HG03457 (cell line): ENCODE results near the gene GPT2.
A peak's percentile ranks its signal among the peaks of the same experiment; 100 is the strongest.
"Not testable (repeated sequence)": the region's sequence is repeated elsewhere in the genome, so short reads cannot be mapped to it uniquely, and the experiment has no call there.

ENCODE experiments used
- ATAC-seq: cut with Tn5 transposase; IDR thresholded peaks from one replicate; pipeline ENCODE4 v1.9.1; 2021; ENCODE audit warnings: moderate number of reproducible peaks; ENCODE audit not compliant: unreplicated experiment

GPT2 gene

DNA sequence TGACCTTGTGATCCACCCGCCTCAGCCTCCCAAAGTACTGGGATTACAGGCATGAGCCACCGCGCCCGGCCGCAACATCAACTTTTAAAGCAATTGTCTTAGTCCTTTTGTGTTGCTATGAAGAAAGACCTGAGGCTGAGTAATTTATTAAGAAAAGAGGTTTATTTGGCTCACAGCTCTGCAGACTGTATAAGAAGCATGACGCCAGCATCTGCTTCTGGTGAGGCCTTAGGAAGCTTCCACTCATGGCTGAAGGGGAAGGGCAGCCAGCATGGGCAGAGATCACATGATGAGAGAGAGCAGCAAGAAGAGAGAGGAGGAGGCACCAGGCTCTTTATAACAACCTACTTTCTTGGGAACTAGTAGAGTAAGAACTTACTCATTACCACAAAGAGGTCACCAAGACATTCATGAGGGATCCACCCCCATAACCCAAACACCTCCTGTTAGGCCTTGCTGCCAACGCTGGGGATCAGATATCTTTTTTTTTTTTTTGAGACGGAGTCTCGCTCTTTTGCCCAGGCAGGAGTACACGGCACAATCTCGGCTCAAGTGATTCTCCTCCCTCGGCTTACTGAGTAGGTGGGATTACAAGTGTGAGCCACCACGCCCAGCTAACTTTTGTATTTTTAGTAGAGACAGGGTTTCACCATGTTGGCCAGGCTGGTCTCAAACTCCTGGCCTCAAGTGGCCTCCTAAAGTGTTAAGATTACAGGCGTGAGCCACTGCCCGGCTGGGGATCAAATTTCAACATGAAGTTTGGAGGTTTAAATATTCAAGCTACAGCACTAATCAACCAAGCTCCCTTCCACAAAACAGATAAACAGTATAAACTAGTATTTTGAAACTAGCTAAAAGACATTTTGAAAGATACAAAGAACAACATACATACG lies 21.4 kb upstream of the GPT2 start:
- ATAC-seq = no peak

DNA sequence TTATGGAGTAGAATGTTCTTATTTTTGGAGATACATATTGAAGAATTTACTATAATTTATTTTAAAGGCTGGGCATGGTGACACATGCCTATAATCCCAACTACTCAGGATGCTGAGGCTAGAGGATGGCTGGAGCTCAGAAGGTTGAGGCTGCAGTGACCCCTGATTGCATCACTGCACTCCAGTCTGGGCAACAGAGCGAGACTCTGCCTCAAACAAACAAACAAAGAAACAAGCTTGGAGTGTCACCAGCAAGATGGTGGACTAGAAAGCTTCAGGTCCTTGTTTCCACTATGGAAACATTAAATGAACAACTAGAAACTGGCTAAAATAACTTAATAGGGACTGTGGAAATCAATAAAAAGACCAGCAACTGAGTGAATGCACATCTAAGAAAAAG lies 17.9 kb upstream of the GPT2 start:
- ATAC-seq = no peak

DNA sequence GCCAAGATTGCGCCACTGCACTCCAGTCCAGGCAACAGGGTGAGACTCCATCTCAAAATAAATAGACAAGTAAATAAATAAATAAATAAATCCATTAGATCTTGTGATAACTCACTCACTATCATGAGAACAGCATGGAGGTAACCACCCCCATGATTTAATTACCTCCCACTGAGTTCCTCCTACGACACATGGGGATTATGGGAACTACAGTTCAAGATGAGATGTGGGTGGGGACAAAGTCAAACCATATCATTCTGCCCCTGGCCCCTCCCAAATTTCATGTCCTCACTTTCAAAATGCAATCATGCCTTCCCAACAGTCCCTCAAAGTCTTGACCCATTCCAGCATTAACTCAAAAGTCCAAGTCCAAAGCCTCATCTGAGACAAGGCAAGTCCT lies 16.7 kb upstream of the GPT2 start:
- not testable (repeated sequence) for ATAC-seq

DNA sequence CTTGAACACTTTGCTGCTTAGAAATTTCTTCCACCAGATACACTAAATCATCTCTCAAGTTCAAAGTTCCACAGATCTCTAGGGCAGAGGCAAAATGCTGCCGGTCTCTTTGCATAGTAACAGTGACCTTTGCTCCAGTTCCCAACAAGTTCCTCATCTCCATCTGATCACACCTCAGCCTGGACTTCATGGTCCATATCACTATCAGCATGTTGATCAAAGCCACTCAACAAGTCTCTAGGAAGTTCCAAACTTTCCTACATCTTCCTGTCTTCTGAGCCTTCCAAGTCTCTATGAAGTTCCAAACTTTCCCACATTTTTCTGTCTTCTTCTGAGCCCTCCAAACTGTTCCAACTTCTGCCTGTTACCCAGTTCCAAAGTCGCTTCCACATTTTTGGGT lies 15.3 kb upstream of the GPT2 start:
- ATAC-seq = not testable (repeated sequence)

DNA sequence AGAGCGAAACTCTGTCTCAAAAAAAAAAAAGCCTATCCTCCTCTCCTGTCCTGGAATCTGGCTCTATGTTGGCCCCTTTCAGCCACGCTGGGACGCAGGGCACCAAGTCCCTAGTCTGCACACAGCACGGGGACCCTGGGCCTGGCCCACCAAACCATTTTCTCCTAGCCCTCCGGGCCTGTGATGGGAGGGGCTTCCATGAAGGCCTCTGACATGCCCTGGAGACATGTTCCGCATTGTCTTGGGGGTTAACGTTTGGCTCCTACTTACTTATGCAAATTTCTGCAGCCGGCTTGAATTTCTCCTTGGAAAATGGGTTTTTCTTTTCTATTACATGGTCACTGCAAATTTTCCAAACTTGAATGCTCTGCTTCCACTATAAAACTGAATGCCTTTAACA lies 12.6 kb upstream of the GPT2 start:
- no peak for ATAC-seq

DNA sequence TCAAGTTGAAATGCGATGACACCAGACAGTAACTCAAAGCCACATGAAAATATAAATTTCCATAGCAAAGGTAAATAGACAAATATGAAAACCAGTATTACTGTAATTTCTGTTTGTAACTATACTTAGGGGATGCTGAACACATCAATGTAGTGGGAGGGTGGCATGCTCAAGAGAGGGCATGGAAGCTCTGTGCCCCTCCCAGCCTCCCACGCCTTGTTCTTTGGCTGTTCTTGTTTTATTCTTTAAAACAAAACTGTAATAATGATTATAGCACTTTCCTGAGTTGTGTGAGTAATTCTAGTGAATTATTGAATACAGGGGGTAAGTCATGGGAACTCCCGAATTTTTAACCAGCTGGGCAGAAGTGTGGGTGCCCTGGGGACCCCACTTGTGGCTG lies 11.0 kb upstream of the GPT2 start:
- ATAC-seq = no peak

DNA sequence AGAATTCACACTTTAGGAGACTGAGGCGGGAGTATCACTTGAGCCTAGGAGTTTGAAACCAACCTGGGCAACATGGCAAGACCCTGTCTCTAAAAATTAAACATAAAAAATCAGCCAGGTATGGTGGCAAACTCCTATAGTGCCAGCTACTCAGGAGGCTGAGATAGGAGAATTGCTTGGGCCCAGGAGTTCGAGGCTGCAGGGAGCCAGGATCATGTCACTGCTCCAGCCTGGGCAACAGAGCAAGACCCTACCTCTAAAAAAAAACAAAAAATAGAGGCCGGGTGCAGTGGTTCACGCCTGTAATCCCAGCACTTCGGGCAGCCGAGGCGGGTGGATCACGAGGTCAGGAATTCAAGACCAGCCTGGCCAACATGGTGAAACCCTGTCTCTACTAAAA lies 8.9 kb upstream of the GPT2 start:
- no peak for ATAC-seq

DNA sequence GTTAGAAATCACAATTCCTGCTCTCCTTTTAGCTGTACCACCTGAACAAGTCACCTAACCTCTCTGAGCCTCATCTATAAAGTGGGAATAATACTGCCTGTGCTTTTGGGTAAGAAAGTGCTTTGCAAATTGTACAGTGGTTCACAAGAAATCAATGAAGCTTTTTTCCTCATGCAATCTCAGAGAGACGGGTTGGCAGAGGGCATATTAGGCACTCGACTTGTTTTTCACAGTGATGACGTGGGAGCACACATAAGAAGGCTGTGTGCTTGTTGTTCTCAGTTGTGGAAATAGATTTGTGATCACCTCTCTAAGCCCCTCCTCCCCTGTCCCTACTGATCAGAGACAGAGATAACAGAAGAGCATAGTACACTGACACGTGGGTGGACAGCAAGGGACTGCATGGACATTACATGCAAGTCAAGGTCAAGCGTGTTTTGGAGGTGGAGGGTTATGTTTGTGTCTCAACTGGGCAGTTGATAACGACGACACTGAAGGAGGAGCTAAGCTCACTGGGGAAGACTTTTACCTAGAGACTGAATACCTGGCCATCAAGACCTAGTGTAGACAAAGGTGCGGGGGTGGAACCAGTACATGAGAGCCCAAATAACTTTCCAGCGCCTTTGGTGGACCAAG lies 1.7 kb upstream of the GPT2 start:
- ATAC-seq = no peak

DNA sequence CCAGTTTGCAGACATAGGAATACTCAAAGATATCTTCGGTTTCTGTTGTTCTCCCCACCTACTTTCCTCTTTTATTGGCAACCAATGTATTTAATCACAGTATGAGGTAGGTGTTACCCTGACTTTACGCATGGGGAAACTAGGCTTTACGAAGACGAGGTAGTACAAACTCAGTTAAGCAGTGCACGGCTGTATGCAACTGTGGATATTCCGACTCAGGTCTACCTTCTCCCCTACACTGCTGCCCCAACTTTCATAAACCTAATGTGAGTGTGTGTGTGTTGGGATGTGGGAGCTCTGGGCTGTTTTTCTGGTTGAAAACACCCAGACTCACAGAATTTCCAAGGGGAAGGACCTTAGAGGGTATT lies 1.2 kb upstream of the GPT2 start:
- no peak for ATAC-seq

DNA sequence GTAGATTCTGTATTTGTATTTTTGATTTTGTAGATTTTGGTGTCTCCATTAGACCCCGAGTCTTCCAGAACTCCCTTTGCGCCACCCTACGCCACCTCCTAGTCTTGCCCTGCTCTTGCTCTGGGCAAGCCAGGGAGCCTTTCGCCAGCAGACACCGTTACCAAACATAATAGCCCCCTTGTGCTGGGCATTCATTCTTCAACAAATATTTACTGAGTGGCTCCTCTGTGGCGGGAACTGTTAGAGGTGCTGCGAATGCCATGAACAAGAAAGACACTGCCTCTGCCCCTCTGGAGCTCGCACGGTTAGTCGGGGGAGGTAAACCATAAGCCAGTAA lies 841 bp upstream of the GPT2 start:
- no peak for ATAC-seq

DNA sequence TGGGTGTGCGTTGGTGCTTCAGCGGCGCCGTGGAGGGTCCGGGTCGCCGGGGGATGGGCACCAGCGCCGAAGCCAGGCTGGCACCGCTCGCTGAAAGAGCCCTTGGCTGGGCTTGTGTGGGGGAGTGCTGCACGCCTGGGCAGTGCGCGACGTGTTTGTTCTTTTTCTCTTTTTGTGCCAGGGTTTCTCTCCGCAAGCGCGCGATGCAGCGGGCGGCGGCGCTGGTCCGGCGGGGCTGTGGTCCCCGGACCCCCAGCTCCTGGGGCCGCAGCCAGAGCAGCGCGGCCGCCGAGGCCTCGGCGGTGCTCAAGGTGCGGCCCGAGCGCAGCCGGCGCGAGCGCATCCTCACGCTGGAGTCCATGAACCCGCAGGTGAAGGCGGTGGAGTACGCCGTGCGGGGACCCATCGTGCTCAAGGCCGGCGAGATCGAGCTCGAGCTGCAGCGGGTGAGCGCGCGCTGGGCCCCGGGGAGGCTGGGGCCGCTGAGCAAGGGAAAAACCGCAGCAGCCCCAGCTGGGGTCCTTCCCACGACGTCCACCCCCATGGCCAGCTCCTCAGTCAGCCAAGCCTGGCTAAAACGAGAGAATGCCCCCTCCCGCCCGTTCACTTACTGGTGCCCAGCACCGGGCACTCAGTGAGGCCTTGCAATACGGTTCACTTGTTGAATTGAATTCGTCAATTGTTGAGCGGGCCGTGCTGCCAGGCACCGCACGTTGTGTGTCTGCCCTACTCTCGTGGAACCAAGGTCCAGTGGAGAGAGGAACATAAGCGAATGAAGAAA lies 541 bp downstream of the GPT2 start:
- ATAC-seq = peak; percentile 21

DNA sequence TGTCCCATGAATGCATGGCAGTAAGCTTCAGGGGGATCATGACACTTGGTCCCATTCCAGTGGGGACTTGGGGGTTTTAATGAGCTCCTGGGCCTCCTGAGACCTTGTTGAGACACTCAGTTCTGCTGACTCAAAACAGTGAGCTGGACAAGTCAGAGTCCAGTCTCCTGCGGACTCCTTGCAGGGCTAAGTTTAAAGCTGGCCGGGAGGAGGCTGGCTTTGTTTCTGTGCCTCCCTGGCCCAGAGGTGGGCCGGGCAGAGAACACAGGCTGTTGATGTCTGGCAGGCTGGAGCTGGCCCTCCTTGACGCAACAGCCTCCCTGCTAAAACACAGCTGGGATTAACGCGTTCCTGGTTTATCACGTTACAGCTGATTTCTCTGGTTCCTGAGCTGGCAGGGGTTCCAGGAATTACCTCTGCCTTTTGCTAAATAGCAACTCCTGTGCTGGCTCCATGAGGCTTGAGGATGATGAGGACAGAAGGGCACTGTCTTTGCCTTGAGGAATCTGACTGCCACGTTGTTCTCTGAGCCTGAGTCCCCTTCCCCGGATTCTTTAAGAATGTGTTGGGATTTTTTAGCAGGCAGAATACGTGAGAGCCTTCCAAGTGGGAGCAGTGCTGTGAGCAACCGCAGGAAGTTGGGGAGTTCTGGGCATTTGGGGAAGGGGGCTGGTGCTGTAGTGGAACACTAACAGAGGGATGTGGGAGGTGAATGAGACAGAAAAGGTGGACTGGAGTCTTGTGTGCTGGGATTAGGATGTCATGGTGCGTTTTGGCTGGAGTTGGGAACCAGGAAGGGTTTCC lies 2.0 kb downstream of the GPT2 start:
- no peak for ATAC-seq

DNA sequence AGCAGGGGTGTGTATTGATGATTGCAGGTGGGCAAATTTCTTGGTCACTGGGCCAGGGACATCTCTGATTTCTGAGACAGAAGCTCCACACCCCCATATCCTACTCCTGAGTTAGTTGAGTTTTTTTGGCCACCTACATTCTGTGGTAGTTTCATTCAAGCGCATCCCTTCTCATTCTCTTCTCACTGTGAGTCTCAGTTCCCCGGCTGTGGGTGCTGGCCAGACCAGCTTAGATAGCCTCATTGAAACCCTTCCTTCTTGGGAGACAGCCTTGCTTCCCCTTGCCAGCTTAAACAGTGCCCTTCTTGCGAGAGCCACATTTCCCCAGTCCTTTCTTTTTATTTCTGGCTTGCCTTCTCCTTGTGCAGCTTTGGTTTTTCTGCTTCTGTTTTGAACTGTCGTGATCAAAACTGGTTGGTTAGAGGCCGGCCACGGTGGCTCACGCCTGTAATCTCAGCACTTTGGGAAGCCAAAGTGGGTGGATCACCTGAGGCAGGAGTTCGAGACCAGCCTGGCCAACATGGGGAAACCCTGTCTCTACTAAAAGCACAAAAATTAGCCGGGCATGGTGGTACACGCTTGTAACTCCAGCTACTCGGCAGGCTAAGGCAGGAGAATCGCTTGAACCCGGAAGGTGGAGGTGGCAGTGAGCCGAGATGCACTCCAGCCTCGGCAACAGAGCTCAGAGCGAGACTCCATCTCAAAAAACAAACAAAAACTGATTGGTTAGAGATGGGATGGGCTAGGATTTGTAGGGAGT lies 2.8 kb downstream of the GPT2 start:
- ATAC-seq = no peak

DNA sequence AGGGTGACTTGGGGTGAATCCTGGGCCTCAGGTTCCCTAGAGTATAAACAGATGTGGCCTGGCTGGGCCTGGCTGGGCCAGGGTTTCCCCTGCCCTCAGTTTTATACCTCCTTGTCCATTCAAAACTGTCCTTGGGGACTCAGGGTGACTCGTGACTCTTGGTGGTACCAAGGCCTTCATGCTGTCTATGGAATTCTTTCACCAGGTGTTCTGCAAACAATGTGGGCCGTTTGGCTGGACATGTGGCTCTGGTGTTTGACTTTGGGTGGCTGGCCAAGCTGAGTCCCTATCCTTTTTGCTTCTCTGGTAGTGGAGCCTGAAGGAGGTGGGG lies 3.3 kb downstream of the GPT2 start:
- no peak for ATAC-seq

DNA sequence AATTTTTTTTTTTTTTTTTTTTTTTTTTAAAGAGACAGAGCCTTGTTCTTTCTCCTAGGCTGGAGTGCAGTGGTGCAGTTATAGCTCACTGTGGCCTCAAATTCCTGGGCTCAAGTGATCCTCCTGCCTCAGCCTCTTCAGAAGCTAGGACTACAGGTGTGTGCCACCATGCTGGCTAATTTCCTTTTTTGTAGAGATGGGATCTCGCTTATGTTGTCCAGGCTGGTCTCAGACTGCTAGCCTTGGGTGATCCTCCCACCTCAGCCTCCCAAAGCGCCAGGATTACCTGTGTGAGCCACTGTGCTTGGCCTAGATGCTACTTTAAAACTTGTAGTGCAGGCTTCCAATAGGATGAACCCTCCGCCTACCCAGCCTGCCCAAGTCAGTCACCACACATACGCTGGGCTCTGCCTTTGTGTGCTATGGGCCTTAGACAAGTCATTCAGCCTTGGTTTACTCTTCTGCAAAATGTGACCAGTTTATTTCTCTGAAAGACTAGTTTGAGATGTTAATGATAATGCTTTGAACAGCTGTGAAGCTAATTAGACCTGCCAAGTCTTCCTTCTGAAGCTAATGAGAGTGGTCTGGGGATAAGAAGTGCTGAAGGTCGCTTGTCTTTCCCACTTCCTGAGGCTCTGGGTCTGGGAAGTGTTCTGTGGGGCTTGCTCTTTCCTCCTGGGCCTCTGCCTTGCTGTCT lies 5.2 kb downstream of the GPT2 start:
- no peak for ATAC-seq

DNA sequence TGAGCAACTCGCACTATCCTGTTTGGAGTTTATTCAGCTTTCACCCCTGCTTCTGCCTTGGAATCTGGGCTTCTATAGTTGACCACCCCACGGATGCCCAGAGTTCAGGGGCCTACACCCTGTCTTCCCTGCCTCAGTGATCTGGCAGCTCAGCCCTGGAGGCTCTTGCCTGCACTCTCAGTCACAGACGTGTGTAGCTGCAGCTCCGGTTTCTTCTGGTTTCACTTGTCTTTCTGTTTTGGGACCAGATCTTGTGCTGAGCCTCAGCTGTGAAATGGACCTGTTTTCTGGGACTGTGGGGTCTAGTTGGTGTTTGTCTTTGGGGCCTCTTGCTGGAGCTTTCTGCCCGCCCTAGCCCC lies 5.8 kb downstream of the GPT2 start:
- no peak for ATAC-seq

DNA sequence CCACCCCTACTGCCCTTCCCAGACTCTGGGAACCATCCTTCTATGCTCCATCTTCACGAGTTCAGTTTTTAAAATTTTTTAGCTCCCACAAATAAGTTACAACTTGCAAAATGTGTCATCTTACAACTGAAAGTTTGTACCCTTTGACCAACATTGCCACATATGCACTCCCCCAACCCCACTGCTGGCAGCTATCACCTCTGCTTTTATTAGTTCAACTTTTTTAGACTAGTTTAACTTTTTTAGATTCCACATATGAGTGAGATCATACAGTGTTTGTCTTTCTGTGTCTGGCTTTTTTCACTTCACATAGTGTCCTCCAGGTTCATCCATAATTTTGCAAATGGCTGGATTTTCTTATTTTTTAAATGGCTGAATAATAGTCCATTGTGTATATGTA lies 7.7 kb downstream of the GPT2 start:
- no peak for ATAC-seq

DNA sequence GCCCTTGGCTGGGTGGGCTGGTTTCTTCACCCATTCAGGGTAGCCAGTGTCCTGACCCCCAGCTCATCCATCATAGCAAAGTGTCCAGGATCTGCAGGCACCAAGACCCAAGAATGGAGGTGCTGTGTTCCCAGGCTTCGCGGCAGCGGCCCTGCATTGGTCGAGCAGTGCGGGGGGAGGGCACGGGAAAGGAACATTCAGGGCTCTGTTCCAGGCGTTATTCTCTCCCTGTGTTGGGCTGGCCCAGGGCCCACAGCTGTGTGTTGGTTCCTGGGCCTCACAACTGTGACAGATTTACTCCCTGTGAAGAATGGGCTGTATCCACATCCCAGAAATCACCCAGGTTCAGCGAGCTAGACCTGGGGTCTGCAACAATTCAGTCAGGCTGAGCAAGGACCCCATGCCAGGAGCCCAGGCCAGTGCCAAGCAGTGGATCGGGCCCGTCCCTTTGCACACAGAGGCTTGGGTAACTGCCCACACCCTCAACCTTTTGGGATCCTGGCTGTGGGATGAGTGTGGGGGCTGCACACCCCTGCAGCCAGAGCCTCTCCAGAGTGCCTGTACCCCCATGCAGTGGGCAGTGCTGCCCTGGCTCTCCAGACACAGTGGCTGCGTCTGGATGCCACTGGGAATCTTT lies 10.0 kb downstream of the GPT2 start:
- ATAC-seq = no peak

DNA sequence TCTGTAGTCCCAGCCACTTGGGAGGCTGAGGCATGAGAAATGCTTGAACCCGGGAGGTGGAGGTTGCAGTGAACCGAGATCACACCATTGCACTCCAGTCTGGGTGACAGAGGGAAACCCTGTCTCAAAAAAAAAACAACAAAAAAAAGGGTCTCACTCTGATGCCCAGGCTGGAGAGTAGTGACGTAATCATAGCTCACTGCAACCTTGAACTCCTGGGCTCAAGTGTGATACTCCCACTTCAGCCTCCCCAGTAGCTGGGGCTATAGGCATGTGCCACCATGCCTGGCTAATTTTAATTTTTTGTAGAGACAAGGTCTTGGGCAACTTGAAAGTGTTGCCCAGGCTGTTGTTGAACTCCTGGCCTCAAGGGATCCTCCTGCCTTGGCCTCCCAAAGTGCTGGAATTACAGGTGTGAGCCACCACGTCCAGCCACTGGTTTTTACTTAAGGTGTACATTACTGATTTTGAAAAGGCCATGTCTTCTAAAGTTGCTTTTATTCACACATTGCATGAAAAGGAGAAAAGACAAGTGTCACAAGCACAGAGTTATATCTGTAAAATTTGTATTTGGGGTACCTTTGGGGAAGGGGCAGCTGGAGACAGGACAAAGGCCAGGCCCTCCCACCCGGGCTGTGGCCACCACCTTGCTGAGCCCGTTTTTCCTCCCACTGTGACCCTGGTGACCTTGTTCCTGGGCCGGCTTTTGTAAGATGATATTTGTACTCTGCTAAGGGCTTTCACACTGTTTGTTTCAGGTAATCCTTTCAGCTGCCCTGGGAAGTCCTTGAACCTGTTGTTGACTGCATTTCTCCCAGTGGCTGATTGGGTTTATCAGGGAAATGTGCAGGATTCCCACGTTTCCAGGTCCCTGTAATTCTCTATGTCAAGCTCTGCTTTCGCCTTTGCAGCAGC lies 11.5 kb downstream of the GPT2 start:
- ATAC-seq = no peak
